Measurements from ENCODE around the gene TET1. TPM values are rescaled to one million over a fixed set of nuclear protein-coding genes. Genes with fewer than 3 reads are reported as not detected.

TET1 gene
- total and polyA plus RNA-seq, 2 of the 13 experiments (the other 11 are each of a cell fraction or from before 2014, with no cell fraction given): 6.9 to 7.3 TPM

DNA sequence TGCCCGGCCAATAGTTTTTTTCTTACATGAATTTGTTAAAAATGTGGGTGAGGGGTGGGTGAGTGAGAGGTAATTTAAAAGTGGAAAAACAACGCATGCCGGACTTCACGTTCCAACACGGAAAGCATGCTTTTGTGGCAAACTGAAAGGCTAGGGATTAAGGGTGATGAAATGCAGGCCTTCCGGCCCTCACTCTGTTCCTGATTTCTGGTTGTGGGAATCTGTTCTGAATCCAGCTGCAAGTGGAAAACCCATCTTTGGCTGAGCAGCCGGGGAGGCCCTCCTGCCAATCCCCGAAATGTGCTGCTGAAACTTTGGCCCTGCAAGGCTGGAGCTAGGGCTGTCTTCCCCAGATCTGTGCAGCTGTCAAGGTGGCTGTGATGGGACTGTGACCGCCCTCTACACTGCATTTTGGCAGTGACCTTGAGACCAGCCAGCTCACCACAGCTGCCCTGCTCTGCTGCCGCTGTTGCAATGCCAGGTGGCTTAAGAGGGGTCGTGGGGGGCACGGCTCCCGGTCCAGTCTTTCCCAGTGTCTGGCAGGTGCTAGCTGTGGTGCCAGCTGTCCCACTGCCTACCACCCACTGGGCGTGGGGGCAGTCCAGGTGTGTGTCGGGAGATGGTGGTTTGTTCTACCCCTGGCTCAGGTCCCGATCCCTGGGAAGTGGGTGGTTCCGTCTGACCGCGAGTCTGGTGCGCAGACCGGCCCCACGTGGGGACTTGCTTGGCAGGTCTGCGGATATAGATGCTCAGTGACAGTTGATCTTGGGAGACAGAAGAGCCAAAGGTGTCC is 39.0 kb downstream of the TET1 start (continued):
- TF ChIP-seq ZNF883 (CRISPR knock-in tag; IDR thresholded peaks at IDR 0.05; ENCODE audit: not compliant biosample characterization) (peak; percentile 28), ATF7 (IDR thresholded peaks at IDR 0.05) (no peak), ATF7 (CRISPR knock-in tag; IDR thresholded peaks at IDR 0.05) (no peak), ARID2 (CRISPR knock-in tag; IDR thresholded peaks at IDR 0.05; ENCODE audit: borderline replicate concordance) (no peak), ZNF350 (CRISPR knock-in tag; IDR thresholded peaks at IDR 0.05; ENCODE audit: borderline replicate concordance, low read depth) (0 out of 2 replicates have a peak, but pooled peaks have one; percentile 10), ELF1 (CRISPR knock-in tag; IDR thresholded peaks at IDR 0.05) (no peak), CREM (IDR thresholded peaks at IDR 0.05) (peak; percentile 16; the same call in 1 of the 2 replicates), CREM (CRISPR knock-in tag; IDR thresholded peaks at IDR 0.05) (no peak), FOXC1 (CRISPR knock-in tag; IDR thresholded peaks at IDR 0.05; ENCODE audit: borderline replicate concordance) (peak; percentile 56; the same call in 1 of the 2 replicates), ZNF296 (CRISPR knock-in tag; conservative IDR thresholded peaks at IDR 0.05) (no peak), WIZ (CRISPR knock-in tag; IDR thresholded peaks at IDR 0.05) (no peak), ZNF10 (CRISPR knock-in tag; IDR thresholded peaks at IDR 0.05; ENCODE audit: borderline replicate concordance, low read depth) (no peak), ZNF101 (CRISPR knock-in tag; IDR thresholded peaks at IDR 0.05; ENCODE audit: borderline replicate concordance, low read depth) (no peak), ZNF274 (CRISPR knock-in tag; IDR thresholded peaks at IDR 0.05) (no peak), U2AF1 (optimal IDR thresholded peaks at IDR 0.05; ENCODE audit: low read depth, low read length) (no peak), ZSCAN25 (CRISPR knock-in tag; IDR thresholded peaks at IDR 0.05) (0 out of 2 replicates have a peak, but pooled peaks have one; percentile 16), TBX2 (CRISPR knock-in tag; IDR thresholded peaks at IDR 0.05; ENCODE audit: borderline replicate concordance) (peak; percentile 49; the same call in 1 of the 2 replicates), TGIF2 (CRISPR knock-in tag; IDR thresholded peaks at IDR 0.05) (0 out of 2 replicates have a peak, but pooled peaks have one; percentile 5), ETV5 (CRISPR knock-in tag; IDR thresholded peaks at IDR 0.05; ENCODE audit: borderline replicate concordance) (peak; percentile 69; the same call in 1 of the 2 replicates)
- TF ChIP-seq, protein P1, sequence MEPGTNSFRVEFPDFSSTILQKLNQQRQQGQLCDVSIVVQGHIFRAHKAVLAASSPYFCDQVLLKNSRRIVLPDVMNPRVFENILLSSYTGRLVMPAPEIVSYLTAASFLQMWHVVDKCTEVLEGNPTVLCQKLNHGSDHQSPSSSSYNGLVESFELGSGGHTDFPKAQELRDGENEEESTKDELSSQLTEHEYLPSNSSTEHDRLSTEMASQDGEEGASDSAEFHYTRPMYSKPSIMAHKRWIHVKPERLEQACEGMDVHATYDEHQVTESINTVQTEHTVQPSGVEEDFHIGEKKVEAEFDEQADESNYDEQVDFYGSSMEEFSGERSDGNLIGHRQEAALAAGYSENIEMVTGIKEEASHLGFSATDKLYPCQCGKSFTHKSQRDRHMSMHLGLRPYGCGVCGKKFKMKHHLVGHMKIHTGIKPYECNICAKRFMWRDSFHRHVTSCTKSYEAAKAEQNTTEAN (CRISPR knock-in tag; conservative IDR thresholded peaks at IDR 0.05): no peak
- TF ChIP-seq, protein P2, sequence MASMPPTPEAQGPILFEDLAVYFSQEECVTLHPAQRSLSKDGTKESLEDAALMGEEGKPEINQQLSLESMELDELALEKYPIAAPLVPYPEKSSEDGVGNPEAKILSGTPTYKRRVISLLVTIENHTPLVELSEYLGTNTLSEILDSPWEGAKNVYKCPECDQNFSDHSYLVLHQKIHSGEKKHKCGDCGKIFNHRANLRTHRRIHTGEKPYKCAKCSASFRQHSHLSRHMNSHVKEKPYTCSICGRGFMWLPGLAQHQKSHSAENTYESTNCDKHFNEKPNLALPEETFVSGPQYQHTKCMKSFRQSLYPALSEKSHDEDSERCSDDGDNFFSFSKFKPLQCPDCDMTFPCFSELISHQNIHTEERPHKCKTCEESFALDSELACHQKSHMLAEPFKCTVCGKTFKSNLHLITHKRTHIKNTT (CRISPR knock-in tag; IDR thresholded peaks at IDR 0.05): no peak
- TF ChIP-seq, protein P3, sequence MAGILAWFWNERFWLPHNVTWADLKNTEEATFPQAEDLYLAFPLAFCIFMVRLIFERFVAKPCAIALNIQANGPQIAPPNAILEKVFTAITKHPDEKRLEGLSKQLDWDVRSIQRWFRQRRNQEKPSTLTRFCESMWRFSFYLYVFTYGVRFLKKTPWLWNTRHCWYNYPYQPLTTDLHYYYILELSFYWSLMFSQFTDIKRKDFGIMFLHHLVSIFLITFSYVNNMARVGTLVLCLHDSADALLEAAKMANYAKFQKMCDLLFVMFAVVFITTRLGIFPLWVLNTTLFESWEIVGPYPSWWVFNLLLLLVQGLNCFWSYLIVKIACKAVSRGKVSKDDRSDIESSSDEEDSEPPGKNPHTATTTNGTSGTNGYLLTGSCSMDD (CRISPR knock-in tag; IDR thresholded peaks at IDR 0.05): no peak
- TF ChIP-seq, protein P4, sequence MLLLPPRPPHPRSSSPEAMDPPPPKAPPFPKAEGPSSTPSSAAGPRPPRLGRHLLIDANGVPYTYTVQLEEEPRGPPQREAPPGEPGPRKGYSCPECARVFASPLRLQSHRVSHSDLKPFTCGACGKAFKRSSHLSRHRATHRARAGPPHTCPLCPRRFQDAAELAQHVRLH (CRISPR knock-in tag; IDR thresholded peaks at IDR 0.05; ENCODE audit: borderline replicate concordance, low read depth): no peak; the same call in 1 of the 2 replicates
- TF ChIP-seq, protein P5, sequence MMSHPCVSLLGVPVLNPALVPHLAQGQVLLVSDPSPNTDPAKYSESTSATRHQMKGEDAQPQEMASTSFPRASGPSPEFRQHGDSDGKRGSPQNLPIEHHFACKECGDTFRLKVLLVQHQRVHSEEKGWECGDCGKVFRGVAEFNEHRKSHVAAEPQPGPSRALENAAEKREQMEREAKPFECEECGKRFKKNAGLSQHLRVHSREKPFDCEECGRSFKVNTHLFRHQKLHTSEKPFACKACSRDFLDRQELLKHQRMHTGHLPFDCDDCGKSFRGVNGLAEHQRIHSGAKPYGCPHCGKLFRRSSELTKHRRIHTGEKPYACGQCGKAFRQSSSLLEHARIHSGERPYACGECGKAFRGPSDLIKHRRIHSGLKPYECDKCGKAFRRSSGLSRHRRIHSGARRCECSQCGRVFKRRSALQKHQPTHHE (CRISPR knock-in tag; IDR thresholded peaks at IDR 0.05; ENCODE audit: borderline replicate concordance): 0 out of 2 replicates have a peak, but pooled peaks have one; percentile 58

All from HepG2 (cell line).